Activated effector memory CD4-positive, alpha-beta T cell treated with Interleukin-2 at 50 U/mL for 16 hours (primary cell): ENCODE results near the gene ALK.
A peak's percentile ranks its signal among the peaks of the same experiment; 100 is the strongest.

Experiments used
- DNase-seq: peaks from one replicate; pipeline ENCODE4 v3.0.0-alpha.2; 2020

ALK gene

DNA sequence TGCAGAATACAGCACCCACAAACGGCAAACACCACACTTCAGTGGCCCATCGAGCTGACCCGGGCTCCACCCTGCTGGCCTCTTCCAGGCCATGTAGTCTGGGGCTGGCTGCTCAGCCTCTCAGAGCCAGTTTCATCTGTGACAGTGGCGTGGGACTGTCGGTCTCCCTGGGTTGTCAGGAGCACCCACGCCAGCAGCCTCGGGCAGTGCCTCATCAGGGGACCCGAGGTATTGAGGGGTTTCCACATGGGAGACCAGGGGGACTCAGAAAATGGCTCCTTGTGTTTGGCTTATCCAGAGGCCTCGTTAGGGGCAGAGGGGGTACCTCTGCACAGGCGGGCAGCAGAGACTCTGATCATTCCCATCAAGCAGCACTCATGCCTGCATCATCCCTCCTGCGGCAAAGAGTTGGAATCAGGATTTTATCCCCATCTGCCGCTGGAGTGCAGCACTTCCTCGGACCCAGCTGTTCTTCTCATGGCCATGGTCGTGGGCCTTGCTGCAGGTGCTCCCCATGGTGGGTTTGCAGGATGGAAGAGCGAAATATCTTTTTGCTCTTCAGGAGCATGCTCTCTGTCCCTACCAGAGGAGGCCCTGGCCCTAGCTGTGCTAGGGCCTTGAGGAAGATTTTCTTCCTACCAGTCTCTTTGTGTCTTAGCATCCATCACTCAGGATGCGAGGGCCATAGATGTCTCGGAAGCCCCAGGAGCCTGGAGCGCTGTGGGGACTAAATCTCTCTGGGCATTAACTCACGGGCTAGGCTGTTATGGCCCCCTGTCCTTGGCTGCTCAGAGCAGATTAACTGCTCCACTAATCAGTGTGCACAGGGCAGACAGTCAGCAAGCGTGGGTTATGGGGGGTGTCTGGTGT lies 705.4 kb downstream of the ALK start:
- no peak for DNase-seq

DNA sequence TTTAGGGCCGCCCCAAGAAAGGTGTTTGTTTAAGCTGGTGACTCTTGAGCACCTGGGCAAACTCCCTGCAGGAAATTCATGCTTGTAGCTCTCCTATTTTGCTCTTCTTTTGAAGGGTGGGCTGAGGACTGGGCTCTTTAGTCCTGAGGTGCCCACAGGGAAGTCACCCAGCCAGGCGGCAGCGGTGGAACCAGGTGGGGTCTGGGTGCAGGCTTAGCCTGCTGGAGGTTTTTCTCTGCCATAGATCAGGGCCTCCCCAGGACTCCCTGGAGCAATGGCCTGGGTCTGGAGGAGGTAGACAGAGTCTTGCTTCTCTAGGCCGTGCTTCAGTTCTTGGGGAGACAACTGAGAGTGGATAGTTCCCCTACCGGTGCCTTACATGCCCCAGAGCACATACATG lies 706.3 kb downstream of the ALK start:
- DNase-seq = no peak

- no peak for DNase-seq
Measured at GRCh38 chr2:29213888-29214291, 707.5 kb downstream of the ALK start.

GRCh38 chr2:29212009-29212408 lies 709.4 kb downstream of the ALK start:
- DNase-seq = no peak

DNA sequence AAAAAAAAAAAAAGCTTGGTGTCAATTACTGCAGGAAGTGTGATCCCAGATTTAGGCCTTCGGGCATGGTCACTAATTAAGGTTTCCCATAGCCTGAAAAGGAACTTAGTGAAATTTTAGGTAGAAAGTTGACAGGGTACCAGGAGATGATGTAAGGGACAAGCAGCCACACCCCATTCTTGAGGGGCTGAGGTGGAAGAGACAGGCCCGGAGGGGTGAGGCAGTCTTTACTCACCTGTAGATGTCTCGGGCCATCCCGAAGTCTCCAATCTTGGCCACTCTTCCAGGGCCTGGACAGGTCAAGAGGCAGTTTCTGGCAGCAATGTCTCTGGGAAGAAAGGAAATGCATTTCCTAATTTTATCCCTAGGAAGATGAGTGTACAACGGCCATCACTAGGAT lies 711.8 kb downstream of the ALK start:
- DNase-seq = no peak

DNA sequence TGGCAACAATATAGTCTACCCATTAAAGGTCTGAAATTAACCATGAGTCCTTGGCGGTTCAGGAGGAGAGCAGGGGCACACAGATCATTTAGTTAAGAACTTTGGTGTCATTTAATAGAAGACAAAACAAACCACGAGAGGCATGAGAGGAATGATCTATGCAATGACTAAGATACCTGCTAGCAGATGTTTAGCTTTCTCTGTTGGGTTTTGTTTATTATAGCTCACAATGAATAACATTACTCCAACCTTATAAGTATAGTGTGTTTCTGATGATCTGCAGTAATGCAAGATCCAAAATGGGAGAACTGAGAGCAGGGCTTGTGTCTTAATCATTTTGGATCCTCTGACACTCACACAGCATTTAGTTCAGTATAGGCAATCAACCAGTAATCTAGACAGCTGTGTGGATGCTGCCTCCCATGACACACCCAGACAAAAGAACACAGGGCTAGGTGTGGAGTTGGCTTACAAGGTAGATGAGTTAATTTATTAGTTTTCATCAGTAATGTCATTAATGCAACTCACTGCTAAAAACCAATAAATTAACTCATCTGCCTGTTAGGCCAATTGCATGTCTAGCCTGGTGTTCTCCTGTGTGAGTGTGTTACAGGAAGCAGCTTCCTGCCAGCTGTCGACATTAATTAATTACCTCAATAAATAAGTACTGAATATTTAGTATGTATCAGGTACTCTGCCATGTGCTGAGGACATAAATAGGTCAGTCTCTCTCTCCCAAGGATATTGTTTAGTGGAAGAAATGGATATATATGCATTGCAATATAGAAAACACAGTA lies 713.8 kb downstream of the ALK start:
- DNase-seq = no peak

DNA sequence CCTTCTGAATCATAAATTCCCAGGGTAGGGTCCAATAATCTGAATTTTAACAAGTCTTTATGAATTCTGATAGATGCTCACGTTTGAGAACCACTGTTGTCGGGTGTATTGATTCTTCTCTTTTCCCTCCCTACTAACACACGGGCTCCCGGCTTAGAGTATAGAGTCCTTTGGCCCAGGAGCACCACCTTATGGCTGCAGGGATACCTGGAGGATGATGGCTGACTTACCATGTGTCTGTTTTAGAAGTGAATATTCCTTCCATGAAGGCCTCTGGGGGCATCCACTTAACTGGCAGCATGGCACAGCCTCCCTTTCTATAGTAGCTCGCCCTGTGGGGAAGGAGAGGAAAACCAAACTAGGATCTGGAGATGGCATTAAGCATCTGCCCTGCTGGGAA lies 714.4 kb downstream of the ALK start:
- no peak for DNase-seq

- DNase-seq = no peak
Measured at GRCh38 chr2:29202819-29203495, 718.4 kb downstream of the ALK start.

- no peak for DNase-seq
Measured at GRCh38 chr2:29201979-29202378, 719.4 kb downstream of the ALK start.

- DNase-seq = peak; percentile 59
Measured at GRCh38 chr2:29196792-29197788, 724.3 kb downstream of the ALK start.

DNA sequence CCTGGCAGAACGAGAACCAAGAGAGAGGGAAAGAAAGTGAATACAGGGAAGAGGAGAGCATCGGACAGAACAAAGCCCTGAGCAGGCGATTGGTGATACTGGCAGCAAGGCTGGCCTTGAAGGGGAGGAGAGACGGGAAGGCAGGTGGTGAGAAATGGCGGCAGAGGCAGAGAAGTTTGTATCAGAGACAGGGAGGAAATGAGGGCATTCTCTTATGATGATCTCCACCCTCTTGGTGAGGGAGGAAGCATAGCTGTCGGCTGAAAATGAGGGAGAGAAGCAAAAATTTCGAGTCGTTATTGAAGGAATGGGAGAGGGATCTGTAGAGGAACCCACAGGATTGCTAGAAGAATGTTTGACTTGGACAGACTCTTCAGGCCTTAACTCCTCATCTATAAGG lies 725.6 kb downstream of the ALK start:
- DNase-seq = no peak

- no peak for DNase-seq
Measured at GRCh38 chr2:29193681-29194080, 727.7 kb downstream of the ALK start.

- no peak for DNase-seq
Measured at GRCh38 chr2:29193111-29193510, 728.3 kb downstream of the ALK start.

DNA sequence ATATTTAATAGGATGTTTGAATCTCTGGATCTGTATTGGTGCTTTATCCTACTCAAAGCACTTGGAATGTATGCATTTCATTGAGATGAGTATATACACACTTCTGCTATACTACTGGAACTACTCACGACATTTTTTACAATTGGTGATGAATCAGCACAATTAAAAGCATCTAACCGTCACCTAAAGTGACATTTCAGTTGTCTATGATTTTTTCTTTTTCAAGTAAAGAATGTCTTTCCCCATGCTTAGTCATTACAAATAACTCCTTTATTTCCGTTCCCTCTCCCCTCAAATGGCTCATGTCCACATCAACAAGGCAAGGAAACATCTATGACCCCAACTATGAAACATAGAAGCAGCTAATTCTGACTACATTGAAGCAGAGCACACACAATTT lies 728.9 kb downstream of the ALK start:
- DNase-seq = no peak

- no peak for DNase-seq
Measured at GRCh38 chr2:29191817-29192216, 729.6 kb downstream of the ALK start.

DNA sequence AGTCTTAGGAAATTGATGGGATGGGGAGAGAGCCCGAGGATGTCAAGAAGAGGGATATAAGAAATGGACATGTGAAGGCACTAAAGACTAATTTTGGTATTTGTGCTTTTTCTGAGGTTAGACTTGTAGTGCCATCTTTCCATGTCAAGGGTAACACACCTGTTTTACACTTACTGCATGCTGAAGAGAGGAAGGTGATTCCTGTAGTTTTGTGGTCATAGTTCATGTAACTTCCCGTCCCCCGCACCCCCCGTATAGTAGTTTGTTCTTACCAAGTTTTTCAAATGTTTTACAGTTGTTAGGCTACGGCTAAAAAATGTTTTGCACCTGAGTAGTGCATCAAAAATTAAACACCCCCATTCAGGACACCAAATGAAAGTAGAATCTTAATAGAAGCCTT lies 732.3 kb downstream of the ALK start:
- DNase-seq = no peak

GRCh38 chr2:29187926-29188325 lies 733.5 kb downstream of the ALK start:
- no peak for DNase-seq

DNA sequence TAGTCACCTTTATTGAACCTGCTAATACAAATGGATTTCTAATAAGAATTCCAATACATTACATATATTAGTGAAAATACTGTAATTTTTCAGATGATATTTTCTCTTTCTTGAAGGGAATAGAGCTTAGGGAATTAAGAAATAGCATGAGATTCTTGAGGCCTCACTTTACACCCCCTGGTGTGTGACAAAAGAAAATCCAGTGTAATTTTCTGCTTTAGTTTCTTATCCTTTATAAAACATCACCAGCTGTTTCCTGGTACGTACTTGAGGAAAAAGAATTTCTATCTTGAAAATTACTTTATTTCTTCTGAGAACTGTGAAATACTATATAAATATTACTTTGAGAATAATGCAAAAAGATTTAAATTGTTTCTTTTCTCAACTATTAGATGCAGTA lies 734.6 kb downstream of the ALK start:
- no peak for DNase-seq

- no peak for DNase-seq
Measured at GRCh38 chr2:29184531-29184930, 736.9 kb downstream of the ALK start.

GRCh38 chr2:29182920-29183319 lies 738.5 kb downstream of the ALK start:
- no peak for DNase-seq

- no peak for DNase-seq
Measured at GRCh38 chr2:29182334-29182733, 739.1 kb downstream of the ALK start.

GRCh38 chr2:29175338-29175737 lies 746.0 kb downstream of the ALK start:
- DNase-seq = no peak
